HG03457 (cell line): ENCODE results near the gene LTBP1.

ENCODE experiments used
- ATAC-seq: cut with Tn5 transposase; IDR thresholded peaks from one replicate; pipeline ENCODE4 v1.9.1; 2021; ENCODE audit warnings: moderate number of reproducible peaks; ENCODE audit not compliant: unreplicated experiment

Gene LTBP1

DNA sequence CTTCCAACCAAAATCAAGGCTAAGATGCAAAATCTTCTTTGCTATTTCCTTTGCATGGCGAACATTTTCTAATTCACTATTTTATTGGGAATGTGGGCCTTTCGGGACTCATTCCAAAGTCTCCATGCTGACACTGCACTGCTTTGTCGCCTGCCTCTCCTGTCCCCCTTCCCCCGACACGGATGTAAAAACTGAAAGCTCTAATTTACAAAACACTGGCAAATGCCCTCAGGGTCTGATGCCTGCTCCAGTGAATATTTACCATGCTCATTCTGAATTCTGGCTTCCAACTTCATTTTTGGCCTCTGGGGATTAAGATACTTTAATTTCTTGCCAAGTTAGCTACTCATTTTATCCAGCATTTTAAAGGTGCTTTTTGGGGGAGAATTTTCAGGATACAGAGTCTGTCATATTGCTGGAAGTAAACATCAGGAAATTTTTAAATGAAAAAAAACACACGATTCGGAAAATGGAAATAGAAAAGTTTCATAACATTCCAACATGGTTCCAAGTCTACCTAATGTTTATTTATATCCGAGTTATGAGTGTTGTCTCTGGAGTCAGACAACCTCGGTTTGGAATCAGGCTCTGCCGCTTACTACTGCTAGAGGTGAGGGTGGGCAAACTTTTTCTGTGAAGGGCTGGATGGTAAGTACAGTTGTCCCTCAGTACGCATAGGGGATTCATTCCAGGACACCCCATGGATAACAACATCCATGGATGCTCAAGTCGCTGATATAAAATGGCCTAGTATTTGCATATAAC lies 14.6 kb upstream of the LTBP1 start:
- no peak for ATAC-seq

DNA sequence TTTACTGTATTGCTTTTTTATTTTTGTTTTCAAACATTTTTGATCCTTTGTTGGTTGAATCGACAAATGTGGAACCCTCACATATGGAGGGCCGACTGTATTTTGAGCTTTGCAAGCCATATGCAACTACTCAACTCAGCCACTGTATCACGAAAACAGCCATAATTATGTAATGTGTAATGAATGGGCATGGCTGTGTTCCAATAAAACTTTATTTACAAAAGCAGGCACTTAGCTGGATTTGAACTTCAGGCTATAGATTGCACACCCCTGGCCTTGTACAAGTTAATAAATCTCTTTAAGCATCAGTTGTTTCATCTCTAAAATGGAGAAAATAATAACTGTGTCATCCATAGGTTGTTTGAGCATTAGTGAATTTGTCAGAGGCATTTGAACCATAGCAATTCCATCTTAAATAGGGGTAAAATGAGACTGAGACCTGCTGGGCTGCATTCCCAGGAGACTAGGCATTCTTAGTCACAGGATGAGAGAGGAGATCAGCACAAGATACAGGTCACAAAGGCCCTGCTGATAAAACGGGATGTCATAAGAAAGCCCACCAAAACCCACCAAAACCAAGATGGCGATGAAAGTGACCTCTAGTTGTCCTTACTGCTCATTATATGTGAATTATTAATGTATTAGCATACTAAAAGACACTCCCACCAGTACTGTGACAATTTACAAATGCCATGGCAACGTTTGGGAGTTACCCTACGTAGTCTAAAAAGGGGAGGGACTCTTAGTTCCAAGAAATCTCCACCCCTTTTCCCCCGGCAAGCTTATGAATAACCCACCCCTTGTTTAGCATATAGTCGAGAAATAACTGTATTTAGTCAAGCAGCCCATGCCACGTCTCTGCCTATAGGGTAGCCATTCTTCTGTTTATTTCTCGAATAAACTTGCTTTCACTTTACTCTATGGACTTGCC lies 13.7 kb upstream of the LTBP1 start:
- no peak for ATAC-seq

DNA sequence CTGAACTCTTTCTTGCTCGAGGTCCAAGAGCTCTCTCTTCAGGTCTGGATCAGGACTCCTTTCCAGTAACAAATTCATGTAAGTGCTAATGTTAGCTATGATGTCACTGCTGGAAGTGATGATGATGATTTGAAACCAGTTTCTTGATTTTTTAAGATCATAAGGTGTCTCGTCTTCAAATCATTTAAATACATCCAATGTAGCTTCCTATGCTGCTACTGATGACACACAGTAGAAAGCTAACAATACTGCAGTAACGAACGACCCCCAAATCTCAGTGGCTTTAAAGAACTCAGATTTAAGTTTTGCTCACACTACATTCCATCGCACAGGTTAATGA lies 13.0 kb upstream of the LTBP1 start:
- ATAC-seq = no peak

DNA sequence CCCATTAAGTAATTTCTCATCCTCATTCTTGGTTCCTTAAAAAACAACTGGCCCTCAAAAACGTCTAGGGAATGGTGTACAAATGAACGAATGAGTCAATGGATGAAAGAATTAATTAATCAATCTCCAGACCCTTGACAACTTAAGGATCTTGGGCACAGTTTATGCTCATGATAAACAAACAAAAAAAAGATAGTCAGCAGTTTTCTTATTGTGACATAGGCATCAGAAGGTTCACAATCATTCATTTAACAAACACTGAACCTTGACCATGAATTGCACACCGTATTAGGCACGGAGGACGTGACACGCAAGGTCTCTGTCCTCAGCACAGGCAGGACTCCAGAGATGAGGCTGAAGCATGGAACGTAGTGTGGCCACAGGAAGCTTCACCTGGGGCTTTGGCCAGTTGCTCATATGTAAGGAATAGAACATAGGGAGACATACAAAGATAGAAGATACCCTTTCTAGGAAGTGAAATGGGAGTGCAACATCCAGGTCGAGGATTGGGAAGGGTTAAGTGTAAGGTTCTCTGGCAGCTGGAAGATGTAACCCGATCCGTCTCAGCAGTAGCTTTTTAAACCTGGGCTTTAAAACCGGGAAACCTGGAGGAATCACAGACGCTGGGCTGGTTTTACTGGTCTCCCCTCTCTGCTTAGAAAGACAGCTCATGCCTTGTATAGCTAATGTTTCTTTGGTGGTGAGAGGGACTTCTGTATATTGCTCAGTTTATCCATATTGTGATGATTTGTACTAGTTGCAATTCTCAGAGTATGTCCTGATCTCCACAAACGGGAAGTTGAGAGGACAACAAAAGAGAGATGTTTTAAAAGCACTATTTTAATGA lies 8.9 kb upstream of the LTBP1 start:
- ATAC-seq = no peak

DNA sequence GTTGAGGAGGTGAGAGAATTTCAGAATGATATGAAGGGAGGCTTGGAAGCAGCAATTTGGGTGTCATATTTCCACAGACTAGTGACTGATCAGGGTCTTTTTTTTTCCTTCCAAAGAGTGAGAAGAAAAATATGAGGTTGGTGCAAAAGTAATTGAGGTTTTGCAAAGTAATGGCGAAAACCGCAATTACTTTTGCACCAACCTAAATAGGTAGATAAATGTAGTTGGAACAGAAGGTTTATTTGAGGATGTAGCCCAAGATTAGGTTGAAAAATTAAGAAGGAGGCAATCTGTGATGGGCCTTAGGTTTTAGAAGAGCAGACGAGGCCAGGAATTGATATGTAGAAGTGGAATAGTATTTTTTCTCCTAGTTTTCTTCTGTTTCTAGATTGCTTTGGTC lies 7.8 kb upstream of the LTBP1 start:
- ATAC-seq = no peak

DNA sequence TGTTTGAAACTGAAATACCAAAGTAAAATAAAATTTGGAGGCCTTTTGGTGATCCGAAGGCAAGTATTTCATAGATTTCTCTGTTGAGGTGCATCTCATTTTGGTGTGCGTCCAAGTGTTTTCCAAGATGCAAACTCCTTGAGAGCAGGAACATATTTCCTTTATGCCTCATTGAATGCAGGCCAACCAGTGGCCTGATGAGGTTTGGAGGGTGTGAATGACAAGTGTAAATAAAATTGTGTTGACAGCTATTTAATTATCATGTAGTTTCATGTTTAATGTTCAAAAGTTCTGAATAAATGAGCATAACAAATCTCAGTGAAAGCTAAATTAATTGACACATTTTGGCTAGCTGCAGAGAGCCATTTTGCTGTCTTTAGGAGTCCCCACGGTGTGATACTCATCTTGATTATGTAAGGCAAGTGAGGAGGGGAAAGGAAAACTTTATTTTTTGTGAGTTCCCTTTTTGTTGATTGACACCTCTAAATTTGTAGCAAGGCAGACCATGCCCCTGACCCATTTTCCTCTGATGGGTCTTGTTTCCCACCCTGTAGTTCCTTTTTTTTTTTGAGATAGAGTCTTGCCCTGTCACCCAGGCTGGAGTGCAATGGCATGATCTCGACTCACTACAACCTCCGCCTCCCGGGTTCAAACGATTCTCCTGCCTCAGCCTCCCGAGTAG lies 6.3 kb upstream of the LTBP1 start:
- no peak for ATAC-seq

DNA sequence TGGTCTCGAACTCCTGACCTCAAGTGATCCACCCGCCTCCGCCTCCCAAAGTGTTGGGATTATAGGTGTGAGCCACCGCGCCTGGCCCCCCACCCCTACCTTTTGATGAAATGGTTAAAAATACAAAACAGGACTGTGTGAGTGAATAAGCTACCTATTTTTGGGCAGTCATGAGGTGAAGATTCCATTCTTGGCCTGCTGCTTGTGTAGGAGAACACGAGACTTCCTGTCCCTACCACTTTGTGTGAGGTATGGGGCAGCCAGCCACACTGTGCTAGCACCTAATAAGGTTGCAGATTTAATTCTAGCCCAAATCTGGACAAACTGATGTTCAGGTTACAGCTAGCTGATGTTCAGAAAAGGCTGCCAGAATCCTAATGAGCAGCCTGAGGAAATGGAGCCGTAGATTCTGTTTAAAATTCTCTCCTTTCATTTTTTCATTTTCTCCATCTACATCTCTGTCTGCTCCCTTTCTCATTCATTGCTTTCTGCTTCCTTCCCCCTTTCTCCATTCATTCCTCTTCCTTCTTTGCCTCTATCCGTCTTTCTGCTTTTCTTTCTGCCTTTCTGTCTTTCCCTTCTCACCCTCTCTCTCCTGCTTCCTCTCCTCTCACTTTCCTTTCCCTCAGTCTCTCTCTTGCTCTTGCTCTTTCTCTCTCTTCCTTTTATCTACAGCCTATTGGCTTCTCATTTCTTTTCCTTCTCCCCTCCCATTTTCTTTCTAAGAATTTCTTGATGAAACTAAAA lies 4.6 kb upstream of the LTBP1 start:
- no peak for ATAC-seq

DNA sequence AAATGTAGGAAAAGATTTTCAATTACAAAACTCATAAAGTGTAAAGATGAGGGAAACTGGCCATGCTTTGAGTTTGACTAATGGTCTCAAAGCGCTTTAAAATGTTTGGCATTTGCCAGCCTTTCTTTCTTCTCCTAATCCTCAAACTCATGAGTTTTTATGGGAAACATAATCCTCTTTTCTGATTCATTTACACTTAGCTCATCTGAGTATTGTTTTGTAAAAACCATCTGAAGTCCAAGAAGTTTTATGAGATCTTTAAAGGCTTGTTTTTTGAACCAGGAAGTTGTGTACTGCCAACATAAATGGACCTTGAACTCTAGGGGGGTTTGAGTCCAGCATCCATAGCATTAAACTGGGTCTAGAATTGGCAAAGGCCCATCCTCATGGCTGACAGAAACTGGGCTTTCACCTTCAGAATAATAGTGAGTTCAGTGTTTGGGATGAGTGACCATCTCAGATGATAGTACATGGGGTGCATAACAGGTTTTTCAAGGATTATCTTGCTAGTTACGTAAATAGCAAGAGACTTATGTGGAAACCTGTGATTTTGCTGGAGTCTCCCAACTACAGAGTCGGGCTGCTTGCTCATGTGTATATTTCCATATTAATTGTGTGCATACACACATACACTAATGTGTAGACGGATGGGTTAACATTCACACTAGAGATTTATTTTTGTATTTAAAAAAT lies 3.8 kb upstream of the LTBP1 start:
- ATAC-seq = no peak

DNA sequence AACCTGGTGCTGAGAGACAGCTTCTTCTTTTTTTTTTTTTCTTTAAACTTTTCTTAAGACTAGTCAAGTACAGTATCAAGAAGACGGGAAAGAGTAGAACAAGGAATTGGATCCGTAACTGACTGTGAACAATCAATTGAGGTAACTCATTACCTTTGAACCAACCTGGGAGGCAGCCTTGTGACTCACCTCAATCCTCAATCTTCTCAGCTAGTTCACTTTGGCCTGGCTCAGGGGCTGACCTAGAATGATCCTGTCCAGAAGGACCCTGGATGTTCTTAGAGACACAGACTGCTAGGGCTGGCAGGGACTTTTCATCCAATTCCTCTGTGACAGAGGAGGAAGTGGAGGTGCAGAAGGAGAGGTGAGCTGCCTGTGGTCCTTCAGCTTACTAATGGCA lies 1.5 kb upstream of the LTBP1 start:
- no peak for ATAC-seq

DNA sequence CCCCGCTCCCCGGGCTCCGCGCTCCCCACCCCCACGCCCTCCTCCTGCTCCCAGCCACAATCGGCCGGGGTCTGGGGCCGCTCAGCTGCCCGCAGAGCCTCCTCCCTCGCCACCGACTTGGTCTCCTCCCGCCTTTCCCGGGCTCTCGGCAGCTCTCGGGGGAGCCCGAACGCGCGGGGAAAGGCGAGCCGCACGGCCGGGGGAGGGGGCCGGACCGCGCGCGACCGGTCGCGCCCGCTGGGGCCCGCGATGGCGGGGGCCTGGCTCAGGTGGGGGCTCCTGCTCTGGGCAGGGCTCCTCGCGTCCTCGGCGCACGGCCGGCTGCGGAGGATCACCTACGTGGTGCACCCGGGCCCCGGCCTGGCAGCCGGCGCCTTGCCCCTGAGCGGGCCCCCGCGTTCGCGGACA lies 327 bp downstream of the LTBP1 start:
- ATAC-seq = no peak

DNA sequence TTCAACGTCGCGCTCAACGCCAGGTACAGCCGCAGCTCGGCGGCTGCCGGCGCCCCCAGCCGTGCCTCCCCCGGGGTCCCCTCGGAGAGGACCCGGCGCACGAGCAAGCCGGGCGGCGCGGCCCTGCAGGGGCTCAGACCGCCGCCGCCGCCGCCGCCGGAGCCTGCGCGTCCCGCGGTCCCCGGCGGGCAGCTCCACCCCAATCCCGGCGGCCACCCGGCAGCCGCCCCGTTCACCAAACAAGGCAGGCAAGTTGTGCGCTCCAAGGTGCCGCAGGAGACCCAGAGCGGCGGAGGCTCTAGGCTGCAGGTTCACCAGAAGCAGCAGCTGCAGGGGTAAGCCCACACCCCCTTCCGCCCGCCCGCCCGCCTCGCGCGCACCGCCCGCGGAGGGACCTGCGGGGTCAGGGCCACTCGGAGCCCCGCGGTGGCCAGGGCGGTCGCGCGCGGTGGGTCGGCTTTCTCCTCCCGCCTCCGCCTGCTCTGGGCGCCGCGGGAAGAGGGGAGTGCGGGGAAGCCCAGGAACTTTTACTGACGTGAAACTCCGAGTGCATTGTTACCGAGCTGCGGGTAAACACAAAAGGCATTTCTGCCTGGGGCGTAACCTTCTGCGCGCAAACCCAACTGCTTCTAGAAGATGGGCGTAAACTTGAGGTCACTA lies 861 bp downstream of the LTBP1 start:
- ATAC-seq = no peak

DNA sequence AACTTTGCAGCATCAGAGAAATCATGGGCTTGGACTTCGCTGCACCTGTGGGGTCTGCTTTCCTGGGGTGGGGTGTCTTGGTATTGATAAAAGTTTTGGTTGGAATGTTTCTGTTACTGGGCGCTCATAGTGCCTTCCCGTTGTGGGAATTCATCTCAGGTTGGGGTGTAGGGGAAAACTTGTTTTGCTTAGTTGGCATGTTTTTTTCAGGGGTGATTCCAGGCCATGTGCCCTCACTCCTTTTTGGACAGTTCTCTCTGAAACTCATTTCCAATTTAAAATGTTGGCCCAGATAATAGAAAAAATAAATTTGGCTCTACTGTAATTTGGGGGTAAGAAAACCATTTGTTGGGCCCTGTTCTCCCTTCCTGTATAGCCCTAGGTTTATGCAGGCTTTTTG lies 1.5 kb downstream of the LTBP1 start:
- ATAC-seq = no peak

DNA sequence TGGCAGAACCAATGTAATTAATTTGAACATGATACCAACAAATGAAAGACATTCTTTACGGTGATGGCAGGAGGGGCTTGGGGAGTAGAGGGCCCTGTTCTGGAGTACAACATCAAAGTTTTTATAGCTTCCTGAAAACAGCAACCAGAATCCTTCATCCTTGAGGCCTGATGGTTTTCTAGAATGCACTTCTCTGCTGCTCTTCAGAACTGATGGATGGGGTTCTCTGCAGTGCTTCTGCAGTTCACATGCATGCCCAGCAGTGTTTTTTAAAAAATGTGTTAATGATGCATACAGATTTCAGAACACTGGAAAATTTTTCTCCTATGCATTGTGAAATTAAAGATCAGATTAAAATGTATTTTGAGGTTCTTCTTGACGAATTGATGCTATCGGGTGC lies 2.5 kb downstream of the LTBP1 start:
- ATAC-seq = no peak

DNA sequence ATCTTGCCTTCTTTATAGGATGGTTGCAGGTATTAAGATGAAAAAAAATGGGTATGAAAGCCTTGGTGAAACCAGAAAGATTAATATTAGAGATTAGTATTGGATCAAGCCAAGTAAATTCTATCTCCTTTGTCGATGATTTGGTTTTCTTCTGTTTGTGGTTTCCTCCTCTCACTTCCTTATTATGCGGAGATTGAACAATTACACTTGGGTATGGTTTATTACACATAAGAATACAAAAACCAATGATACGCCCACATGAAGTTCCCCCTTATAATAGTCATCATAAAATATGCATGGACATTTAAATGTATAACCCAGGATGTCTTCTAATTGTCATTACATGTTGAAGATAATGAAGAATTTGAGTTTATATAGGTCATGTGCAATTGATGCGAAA lies 4.9 kb downstream of the LTBP1 start:
- no peak for ATAC-seq

DNA sequence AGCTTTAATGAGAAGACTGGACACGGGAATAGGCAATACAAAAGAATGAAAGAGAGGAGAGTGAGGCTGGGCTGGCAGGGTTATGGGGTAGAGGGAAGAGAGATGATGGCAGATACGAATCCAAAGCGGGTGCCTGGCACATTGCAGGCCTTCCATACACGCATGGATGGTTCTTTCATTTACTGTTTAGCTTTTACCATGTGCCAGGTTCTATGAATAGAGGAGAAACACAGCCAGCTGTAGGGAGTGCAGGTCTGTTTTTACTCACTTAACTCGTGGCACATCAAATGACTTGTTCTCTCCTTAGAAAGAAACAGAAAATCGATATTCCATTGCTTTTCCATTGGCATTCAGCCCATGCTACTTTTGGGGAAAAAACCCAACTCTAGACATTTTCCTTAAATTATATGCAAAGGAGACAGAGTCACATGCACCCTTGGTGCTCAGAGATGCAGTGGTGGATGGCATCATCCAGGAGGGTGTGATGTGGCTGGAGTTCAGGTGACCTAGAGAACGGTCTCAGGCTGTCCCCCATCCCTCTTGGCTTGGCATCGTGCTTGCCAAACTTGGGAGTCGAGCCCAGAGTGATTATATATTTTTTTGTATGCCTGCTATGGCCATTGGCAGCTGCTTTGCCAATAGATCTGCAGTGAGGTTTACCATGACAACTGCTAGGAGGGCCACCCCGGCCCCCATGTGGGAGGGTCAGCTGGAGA lies 6.2 kb downstream of the LTBP1 start:
- no peak for ATAC-seq

DNA sequence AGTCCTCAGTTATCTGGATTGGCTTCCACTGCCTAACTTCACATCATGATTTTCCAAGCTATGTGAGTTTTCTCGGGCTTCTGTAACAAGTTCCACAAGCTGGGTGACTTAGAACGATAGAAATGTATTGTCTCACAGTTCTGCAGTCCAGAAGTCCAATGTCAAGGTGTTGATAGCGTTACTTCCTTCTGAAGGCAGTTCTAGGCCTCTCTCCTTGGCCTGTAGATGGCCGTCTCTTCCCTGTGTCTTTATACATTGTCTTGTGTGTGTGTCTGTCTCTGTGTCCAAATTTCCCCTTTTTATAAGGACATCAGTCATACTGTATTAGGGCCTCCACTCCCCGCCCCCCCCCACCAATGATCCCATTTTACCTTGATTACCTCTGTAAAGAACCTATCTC lies 7.5 kb downstream of the LTBP1 start:
- ATAC-seq = no peak

DNA sequence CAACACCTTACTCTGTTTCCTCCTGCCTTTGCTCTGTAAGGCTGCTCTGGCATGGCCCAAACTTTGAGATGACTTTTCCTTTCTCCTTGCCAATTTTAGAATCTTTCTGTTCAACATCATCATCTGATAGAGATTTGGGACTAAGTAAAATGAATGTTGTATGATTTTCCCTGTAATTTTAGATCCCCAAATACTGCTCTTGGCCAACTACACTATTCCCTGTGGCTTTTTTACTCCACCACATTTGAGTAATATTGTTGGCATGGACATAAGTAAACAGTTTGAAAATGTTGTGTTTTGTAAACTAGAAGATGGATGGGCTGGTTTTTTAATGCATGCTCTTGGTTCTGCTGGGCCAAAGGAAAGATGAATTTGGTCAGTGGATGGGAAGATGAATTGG lies 12.1 kb downstream of the LTBP1 start:
- no peak for ATAC-seq

DNA sequence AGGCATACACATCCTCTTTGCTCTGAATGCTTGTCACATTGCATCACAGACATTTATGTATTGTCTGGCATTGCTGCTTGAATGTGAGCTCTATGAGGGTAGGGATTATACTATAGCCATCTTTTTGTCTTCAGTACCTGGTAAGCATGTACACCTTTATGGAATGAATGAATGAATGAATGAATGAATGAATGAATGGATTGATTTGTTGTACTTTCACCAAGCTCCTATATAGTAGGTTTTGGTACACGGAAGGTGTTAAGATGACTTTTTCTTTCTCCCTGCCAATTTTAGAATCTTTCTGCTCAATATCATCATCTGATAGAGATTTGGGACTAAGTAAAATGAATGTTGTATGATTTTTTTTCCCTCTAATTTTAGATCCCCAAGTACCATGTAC lies 13.5 kb downstream of the LTBP1 start:
- no peak for ATAC-seq
